HG02870 (cell line): ENCODE data around the gene MEF2B.
"Not testable (repeated sequence)": the region's sequence is repeated elsewhere in the genome, so short reads cannot be mapped to it uniquely, and the experiment has no call there.

Experiments used
- ATAC-seq: cut with Tn5 transposase; IDR thresholded peaks from one replicate; pipeline ENCODE4 v1.9.1; 2021; ENCODE audit warnings: mild to moderate bottlenecking, moderate library complexity; ENCODE audit not compliant: unreplicated experiment

The MEF2B gene

DNA sequence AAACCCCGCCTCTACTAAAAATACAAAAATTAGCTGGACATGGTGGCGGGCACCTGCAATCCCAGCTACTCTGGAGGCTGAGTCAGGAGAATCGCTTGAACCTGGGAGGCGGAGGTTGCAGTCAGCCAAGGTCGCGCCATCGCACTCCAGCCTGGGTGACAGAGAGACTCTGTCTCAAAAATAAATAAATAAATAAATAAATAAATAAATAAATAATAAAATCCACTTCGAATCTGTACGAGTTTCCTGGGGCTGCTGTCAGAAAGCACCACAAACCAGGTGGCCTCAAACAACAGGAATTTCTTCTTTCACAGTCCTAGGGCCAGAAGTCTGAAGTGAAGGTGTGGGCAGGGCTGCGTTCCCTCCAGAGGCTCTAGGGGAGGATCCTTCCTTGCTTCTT lies 67.5 kb downstream of the MEF2B start:
- ATAC-seq = not testable (repeated sequence)

DNA sequence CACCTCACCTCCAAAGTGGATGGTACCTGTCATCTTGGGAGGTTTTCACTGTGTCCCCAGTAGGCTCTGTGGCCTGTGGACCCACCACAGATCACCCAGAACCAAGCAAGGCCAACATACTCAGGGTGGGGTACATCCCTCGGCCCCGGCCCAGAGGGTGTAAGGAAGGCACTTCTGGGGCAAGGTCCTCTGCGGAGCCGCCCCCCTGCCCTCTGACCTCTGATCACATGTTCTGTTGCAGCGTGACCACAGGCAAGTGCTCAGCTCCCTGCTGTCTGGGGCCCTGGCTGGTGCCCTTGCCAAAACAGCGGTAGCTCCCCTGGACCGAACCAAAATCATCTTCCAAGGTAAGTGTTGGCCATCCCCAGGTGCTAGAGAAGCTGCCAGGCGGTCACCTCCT lies 68.5 kb downstream of the MEF2B start:
- ATAC-seq = no peak

DNA sequence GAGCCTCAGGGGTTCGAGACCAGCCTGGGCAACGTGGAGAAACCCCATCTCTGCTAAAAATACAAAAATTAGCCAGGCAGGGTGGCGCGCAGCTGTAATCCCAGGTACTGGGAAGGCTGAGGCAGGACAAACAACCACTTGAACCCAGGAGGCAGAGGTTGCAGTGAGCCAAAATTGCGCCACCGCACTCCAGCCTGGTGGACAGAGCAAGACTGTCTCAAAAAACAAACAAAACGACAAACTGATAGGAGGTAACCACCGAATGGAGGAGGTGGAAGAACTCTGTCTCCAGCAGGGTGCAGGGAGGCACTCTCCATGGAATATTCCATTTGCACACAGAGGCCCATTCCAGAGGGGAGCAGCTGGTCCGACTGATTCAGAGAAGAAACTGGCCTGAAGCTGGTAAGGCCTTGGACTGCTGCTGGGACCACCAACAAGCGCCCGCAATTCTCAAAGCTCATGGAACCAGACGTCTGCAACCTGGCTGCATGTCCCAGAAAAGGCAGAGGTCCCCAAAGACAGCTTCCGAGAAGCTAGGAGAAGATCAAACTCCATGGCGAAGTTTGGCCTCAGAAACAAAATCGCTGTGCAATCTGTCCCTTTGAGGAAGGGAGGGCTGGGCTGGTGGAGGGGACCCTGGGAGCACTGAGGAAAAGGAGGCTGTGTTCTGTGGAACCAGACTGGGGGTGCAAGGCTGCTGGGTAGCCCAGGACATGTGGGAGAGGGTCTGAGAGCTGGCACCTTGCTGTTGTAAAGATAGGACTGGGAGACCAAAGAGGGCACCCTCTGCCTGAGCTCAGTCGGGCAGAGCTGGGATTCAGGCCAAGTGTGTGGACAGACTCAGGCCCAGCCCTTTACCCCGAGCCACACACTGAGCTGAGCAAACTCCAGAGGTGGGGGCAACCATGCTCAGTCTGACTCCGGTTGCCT lies 71.1 kb downstream of the MEF2B start:
- ATAC-seq = no peak

DNA sequence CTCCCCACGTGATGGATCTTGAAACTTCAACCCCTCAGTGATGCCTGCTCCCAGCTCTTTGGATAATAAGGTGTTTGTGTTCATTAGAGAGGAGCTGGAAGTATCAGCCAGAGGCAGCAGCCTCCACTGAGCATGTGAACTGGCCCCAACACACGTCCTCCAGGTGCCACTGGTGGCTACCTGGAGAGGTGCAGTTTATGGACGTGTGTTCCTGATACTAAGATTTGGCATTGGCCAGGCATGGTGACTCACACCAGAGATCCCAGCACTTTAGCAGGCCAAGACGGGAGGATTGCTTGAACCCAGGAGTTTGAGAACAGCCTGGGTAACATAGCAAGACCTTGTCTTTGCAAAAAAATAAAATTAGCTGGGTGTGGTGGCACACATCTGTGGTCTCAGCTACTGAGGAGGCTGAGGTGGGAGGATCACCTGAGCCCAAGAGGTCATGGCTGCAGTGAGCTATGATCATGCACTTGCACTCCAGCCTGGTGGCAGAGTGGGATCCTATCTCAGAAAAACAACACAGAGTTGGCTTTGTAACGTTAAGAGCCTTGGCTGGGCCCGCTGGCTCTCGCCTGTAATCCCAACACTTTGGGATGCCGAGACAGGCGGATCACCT lies 71.9 kb downstream of the MEF2B start:
- no peak for ATAC-seq

DNA sequence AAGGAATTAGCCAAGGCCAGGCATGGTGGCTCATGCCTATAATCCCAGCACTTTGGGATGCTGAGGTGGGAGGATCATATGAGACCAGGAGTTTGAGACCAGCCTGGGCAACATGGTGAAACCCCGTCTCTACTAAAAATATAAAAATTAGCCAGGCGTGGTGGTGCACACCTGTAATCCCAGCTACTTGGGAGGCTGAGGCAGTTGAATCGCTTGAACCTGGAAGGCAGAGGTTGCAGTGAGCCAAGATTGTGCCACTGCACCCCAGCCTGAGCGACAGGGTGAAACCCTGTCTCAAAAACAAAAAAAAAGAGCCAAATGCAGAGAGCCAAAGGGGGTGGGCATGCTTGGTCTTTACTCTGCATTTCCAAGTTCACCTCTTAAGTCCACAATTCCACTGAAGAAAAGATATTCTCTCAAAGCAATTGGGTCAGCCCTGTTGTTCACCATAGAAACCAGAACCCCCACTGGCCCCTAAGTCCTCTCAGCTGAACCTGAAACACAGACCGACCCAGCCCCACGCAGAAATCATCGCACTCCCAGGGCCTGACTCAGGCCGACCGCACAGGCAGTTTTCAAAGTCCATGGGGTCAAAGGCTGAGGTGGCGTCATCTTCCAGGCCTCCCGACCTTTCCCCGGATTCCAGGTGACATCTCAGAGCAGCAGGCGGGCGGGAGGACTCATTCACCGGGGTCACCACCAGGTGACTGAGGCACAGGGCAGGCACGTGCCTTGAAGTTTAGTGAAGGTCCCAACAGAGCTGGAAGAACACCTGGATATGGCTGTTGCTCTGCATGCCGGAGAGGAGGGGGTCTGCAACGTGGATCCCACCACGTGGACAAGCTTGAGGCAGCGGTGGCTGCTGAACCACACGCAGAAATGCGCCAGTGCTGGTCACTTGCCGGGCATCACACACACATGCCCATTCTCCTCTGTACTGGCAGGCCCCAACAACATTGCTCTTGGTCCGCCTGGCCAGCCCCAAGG lies 73.1 kb downstream of the MEF2B start:
- no peak for ATAC-seq

DNA sequence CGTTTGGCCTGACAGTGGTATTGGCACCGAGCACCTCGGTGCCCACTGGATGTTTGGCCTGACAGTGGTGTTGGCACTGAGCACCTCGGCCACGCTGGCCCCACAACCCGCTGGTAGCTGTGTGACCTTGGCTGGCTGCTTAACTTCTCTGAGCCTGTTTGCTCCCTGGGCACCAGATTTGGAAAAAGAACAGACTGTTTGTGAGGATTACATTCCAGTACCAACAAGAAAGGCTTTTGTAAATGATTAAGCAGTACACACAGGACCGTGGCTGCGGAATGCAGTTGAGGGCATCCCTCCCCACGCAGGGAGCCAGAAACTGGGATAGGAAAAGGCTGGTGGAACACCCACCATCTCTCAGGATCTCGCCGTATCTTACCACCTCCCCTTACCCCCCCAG lies 74.4 kb downstream of the MEF2B start:
- no peak for ATAC-seq
